Measurements from ENCODE around the gene KIF18B. TPM values are rescaled to one million over a fixed set of nuclear protein-coding genes. Genes with fewer than 3 reads are reported as not detected.

The KIF18B gene
- total and polyA plus RNA-seq, 10 of the 15 experiments (the other 5 are each of a cell fraction or from before 2014, with no cell fraction given) = 2.8 to 46.2 (median 20.5) TPM

GRCh38 chr17:44920565-44920940 is 27.0 kb downstream of the KIF18B start:
- no peak for TF ChIP-seq TCF3 (IDR thresholded peaks at IDR 0.05; ENCODE audit: borderline replicate concordance, insufficient read depth, low read depth, low read length)
- TF ChIP-seq SREBF2 (IDR thresholded peaks at IDR 0.05; ENCODE audit: low read length) = no peak
- no peak for TF ChIP-seq HDAC6 (IDR thresholded peaks at IDR 0.05; ENCODE audit: unreplicated experiment)
- TF ChIP-seq, protein P1, sequence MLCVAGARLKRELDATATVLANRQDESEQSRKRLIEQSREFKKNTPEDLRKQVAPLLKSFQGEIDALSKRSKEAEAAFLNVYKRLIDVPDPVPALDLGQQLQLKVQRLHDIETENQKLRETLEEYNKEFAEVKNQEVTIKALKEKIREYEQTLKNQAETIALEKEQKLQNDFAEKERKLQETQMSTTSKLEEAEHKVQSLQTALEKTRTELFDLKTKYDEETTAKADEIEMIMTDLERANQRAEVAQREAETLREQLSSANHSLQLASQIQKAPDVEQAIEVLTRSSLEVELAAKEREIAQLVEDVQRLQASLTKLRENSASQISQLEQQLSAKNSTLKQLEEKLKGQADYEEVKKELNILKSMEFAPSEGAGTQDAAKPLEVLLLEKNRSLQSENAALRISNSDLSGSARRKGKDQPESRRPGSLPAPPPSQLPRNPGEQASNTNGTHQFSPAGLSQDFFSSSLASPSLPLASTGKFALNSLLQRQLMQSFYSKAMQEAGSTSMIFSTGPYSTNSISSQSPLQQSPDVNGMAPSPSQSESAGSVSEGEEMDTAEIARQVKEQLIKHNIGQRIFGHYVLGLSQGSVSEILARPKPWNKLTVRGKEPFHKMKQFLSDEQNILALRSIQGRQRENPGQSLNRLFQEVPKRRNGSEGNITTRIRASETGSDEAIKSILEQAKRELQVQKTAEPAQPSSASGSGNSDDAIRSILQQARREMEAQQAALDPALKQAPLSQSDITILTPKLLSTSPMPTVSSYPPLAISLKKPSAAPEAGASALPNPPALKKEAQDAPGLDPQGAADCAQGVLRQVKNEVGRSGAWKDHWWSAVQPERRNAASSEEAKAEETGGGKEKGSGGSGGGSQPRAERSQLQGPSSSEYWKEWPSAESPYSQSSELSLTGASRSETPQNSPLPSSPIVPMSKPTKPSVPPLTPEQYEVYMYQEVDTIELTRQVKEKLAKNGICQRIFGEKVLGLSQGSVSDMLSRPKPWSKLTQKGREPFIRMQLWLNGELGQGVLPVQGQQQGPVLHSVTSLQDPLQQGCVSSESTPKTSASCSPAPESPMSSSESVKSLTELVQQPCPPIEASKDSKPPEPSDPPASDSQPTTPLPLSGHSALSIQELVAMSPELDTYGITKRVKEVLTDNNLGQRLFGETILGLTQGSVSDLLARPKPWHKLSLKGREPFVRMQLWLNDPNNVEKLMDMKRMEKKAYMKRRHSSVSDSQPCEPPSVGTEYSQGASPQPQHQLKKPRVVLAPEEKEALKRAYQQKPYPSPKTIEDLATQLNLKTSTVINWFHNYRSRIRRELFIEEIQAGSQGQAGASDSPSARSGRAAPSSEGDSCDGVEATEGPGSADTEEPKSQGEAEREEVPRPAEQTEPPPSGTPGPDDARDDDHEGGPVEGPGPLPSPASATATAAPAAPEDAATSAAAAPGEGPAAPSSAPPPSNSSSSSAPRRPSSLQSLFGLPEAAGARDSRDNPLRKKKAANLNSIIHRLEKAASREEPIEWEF (IDR thresholded peaks at IDR 0.05; ENCODE audit: insufficient replicate concordance, low read depth, low read length) = peak; percentile 8
- TF ChIP-seq IRF4 (IDR thresholded peaks at IDR 0.05; ENCODE audit: low read depth, low read length) = no peak
- peak; percentile 16 for TF ChIP-seq KLF5 (IDR thresholded peaks at IDR 0.05; ENCODE audit: partially characterized antibody)
- TF ChIP-seq MEF2B (IDR thresholded peaks at IDR 0.05; ENCODE audit: partially characterized antibody, poor library complexity, severe bottlenecking) = peak; percentile 94
- 0 out of 2 replicates have a peak, but pooled peaks have one; percentile 6 for TF ChIP-seq ZNF217 (IDR thresholded peaks at IDR 0.05)
- no peak for TF ChIP-seq SMARCA5 (IDR thresholded peaks at IDR 0.05)
- peaks cover 12% of the 10 kb centered on the region for H3K4me1 ChIP-seq (ENCODE audit: control insufficient read depth, insufficient read depth, low read length)
- ChIA-PET POLR2A (interaction anchor here (0.7 to 2.5 kb wide), 8 partner anchors 25 to 203 kb away, joined by 3 to 13 read pairs (median 6); partner anchors contain the start of gene KIF18B), RAD21 (ENCODE audit: unreplicated experiment) (interaction anchor here (0.7 to 4.6 kb wide), 28 partner anchors 10 to 277 kb away, joined by 3 to 82 read pairs (median 4); partner anchors contain the start of genes ACBD4, C1QL1, EFTUD2 and KIF18B), CTCF (interaction anchor here (0.6 to 6.9 kb wide), 63 partner anchors 10 to 280 kb away, joined by 3 to 156 read pairs (median 4); partner anchors contain the start of genes ACBD4, C1QL1, EFTUD2 and PLCD3), SMC1A (ENCODE audit: uncharacterized antibody, unreplicated experiment) (interaction anchor here (0.7 to 6.5 kb wide), 32 partner anchors 11 to 277 kb away, joined by 3 to 90 read pairs (median 4); partner anchors contain the start of genes ACBD4, EFTUD2, HEXIM2 and NMT1)
- H2AFZ ChIP-seq (ENCODE audit: control insufficient read depth, low read depth, low read length) = peak overlapping the region; percentile 34; the same call in 1 of the 2 replicates
- in situ Hi-C loops (cut with MboI) = loop anchor here (10.0 kb wide), 2 partner anchors 104 to 184 kb away; no protein-coding TSS in a partner anchor
- intact Hi-C loops (cut with micrococcal nuclease; ENCODE audit: unreplicated experiment) = loop anchor here (1.0 to 5.0 kb wide), 4 partner anchors 102 to 215 kb away; partner anchors contain the start of gene ACBD4
- no peaks in the 10 kb centered on the region for H4K20me1 ChIP-seq (ENCODE audit: control insufficient read depth, insufficient read depth)
- BruUV-seq (replicated peaks) = no TSS peak
- H3K36me3 ChIP-seq (ENCODE audit: control insufficient read depth in 2 of 2, insufficient read depth in 2 of 2, low read length in 1 of 2) = no peaks in the 10 kb centered on the region; a peak in 1 of 4 replicates
- DNase-seq (ENCODE audit: low read depth, low spot score) (no peak), ATAC-seq (peak; percentile 74), FAIRE-seq (peak; percentile 18)
- H3K27me3 ChIP-seq (replicated peaks in 1 of 2; ENCODE audit: control insufficient read depth in 2 of 2, insufficient read depth in 2 of 2, low read length in 1 of 2) = peaks cover 0 to 3% of the 10 kb centered on the region in 2 experiments; a peak in 1 of 4 replicates
- WGBS (ENCODE audit: insufficient coverage, insufficient replicate concordance, low lambda C conversion rate, missing lambda C conversion rate) = 19% methylated on average over 7 of the region's 7 CpGs
- no peaks in the 10 kb centered on the region for H3K9me3 ChIP-seq (replicated peaks; ENCODE audit: control insufficient read depth, insufficient read depth, low read length)
- no peak overlapping the region for H3K4me3 ChIP-seq
- H3K79me2 ChIP-seq (ENCODE audit: control insufficient read depth, insufficient read depth, low read length) = no peaks in the 10 kb centered on the region
- peak overlapping the region; percentile 39 for H3K4me2 ChIP-seq (ENCODE audit: control insufficient read depth, insufficient read depth)
- H3K27ac ChIP-seq (ENCODE audit: control insufficient read depth, insufficient read depth) = no peak overlapping the region
- H3K9ac ChIP-seq (ENCODE audit: control insufficient read depth, insufficient read depth, low read length) = no peak overlapping the region

Measured in GM12878 (cell line).